ENCODE results near the gene NSDHL.

- TF ChIP-seq CTCF (IDR thresholded peaks at IDR 0.05) (peak in 4 of 6 experiments; percentile 38 to 67 (median 62)), POLR2A (IDR thresholded peaks at IDR 0.05) (no peak)
These were observed 9.6 kb upstream of the NSDHL start for GRCh38 chrX:152821145-152821765.
